MM.1S (cell line): ENCODE data around the gene MTIF3.

ENCODE experiments used
- DNase-seq: peaks from one replicate; pipeline ENCODE4 v3.0.0-alpha.2; 2015
- H2AFZ ChIP-seq: fragments of 300-600 bp; sonication (generic); 2 replicates; pipeline ENCODE4 v1.6.0; 2016; ENCODE audit warnings: antibody characterized with exemption, low read length
- H3F3A ChIP-seq: fragments of 300-600 bp; sonication (generic); 2 replicates; pipeline ENCODE4 v1.6.1; 2016; ENCODE audit warnings: mild to moderate bottlenecking, antibody characterized with exemption, low read length, moderate library complexity, mixed read lengths; ENCODE audit not compliant: insufficient read depth
- H3K27ac ChIP-seq: fragments of 300-600 bp; sonication (generic); 2 replicates; pipeline ENCODE4 v1.5.1; 2016; ENCODE audit warnings: mild to moderate bottlenecking, low read length
- H3K27me3 ChIP-seq: fragments of 300-600 bp; sonication (generic); replicated peaks from 2 replicates; pipeline ENCODE4 v1.6.0; 2016; ENCODE audit warnings: low read length; ENCODE audit not compliant: insufficient read depth
- H3K36me3 ChIP-seq: fragments of 300-600 bp; sonication (generic); replicated peaks from 2 replicates; pipeline ENCODE4 v1.6.1; 2016; ENCODE audit warnings: mild to moderate bottlenecking, low read length, mixed read lengths; ENCODE audit not compliant: insufficient read depth
- H3K4me1 ChIP-seq: fragments of 300-600 bp; sonication (generic); 2 replicates; pipeline ENCODE4 v1.6.1; 2016; ENCODE audit warnings: low read length, mixed read lengths
- H3K4me2 ChIP-seq: fragments of 300-600 bp; sonication (generic); 2 replicates; pipeline ENCODE4 v1.6.0; 2016; ENCODE audit warnings: low read depth, low read length
- H3K4me3 ChIP-seq: fragments of 300-600 bp; sonication (generic); 2 replicates; pipeline ENCODE4 v1.5.1; 2016; ENCODE audit warnings: low read length, mixed read lengths
- H3K79me2 ChIP-seq: fragments of 300-600 bp; sonication (generic); 2 replicates; pipeline ENCODE4 v1.6.1; 2016; ENCODE audit warnings: mixed run types, low read length, mixed read lengths
- H3K9ac ChIP-seq: fragments of 300-600 bp; sonication (generic); 2 replicates; pipeline ENCODE4 v1.6.1; 2016; ENCODE audit warnings: low read length, mixed read lengths
- H3K9me2 ChIP-seq: fragments of 300-600 bp; sonication (generic); replicated peaks from 2 replicates; pipeline ENCODE4 v1.6.1; 2016; ENCODE audit warnings: mild to moderate bottlenecking, low read length, mixed read lengths; ENCODE audit not compliant: insufficient read depth
- H3K9me3 ChIP-seq: fragments of 300-600 bp; sonication (generic); replicated peaks from 2 replicates; pipeline ENCODE4 v1.6.1; 2016; ENCODE audit warnings: mild to moderate bottlenecking, low read length, mixed read lengths; ENCODE audit not compliant: insufficient read depth
- H4K20me1 ChIP-seq: fragments of 300-600 bp; sonication (generic); 2 replicates; pipeline ENCODE4 v1.6.1; 2016; ENCODE audit warnings: mild to moderate bottlenecking, low read length, moderate library complexity, mixed read lengths; ENCODE audit not compliant: insufficient read depth
- CTCF ChIP-seq: fragments of 300-600 bp; sonication (generic); IDR thresholded peaks from 2 replicates; pipeline ENCODE4 v1.5.1; 2016; ENCODE audit warnings: antibody characterized with exemption, low read length, mixed read lengths
- EZH2 ChIP-seq: fragments of 300-600 bp; sonication (generic); optimal IDR thresholded peaks from 2 replicates; pipeline ENCODE3; 2017; ENCODE audit warnings: low read depth, mild to moderate bottlenecking, antibody characterized with exemption, low read length, mixed read lengths
- EZH2phosphoT487 ChIP-seq: fragments of 300-600 bp; sonication (generic); IDR thresholded peaks from 2 replicates; pipeline ENCODE4 v1.6.1; 2018; ENCODE audit warnings: antibody characterized with exemption, low read length

The MTIF3 gene

GRCh38 chr13:27487776-27488175 lies 37.4 kb upstream of the MTIF3 start:
- Histone ChIP-seq H4K20me1 (no peaks in the 10 kb centered on the region), H3K4me1 (no peaks in the 10 kb centered on the region), H3F3A (no peaks in the 10 kb centered on the region), H3K36me3 (no peaks in the 10 kb centered on the region), H3K4me2 (no peak overlapping the region), H3K9ac (no peak overlapping the region), H3K4me3 (no peak overlapping the region), H3K79me2 (no peaks in the 10 kb centered on the region), H3K27ac (no peak overlapping the region), H3K9me2 (no peaks in the 10 kb centered on the region), H3K9me3 (no peaks in the 10 kb centered on the region), H3K27me3 (no peaks in the 10 kb centered on the region), H2AFZ (no peak overlapping the region)
- TF ChIP-seq EZH2 (no peak), EZH2phosphoT487 (no peak), CTCF (no peak)
- DNase-seq, result no peak

- no peak overlapping the region for H2AFZ ChIP-seq
- H3K9me3 ChIP-seq, result no peaks in the 10 kb centered on the region
- H3K9ac ChIP-seq, result no peak overlapping the region
- H3K27ac ChIP-seq, result no peak overlapping the region
- H3K9me2 ChIP-seq, result no peaks in the 10 kb centered on the region
- H3F3A ChIP-seq, result no peaks in the 10 kb centered on the region
- H3K36me3 ChIP-seq, result no peaks in the 10 kb centered on the region
- DNase-seq, result no peak
- TF ChIP-seq EZH2phosphoT487 (no peak), EZH2 (no peak), CTCF (no peak)
- H3K4me1 ChIP-seq, result no peaks in the 10 kb centered on the region
- no peaks in the 10 kb centered on the region for H3K27me3 ChIP-seq
- no peaks in the 10 kb centered on the region for H4K20me1 ChIP-seq
- H3K4me2 ChIP-seq, result no peak overlapping the region
- no peak overlapping the region for H3K4me3 ChIP-seq
- no peaks in the 10 kb centered on the region for H3K79me2 ChIP-seq
Observed at GRCh38 chr13:27483421-27483820, 33.1 kb upstream of the MTIF3 start.

GRCh38 chr13:27482983-27483382 lies 32.6 kb upstream of the MTIF3 start:
- Histone ChIP-seq H3F3A (no peaks in the 10 kb centered on the region), H2AFZ (no peak overlapping the region), H3K9me3 (no peaks in the 10 kb centered on the region), H3K4me2 (no peak overlapping the region), H3K79me2 (no peaks in the 10 kb centered on the region), H3K4me1 (no peaks in the 10 kb centered on the region), H3K9me2 (no peaks in the 10 kb centered on the region), H3K27ac (no peak overlapping the region), H3K27me3 (no peaks in the 10 kb centered on the region), H4K20me1 (no peaks in the 10 kb centered on the region), H3K9ac (no peak overlapping the region), H3K36me3 (no peaks in the 10 kb centered on the region), H3K4me3 (no peak overlapping the region)
- TF ChIP-seq EZH2phosphoT487 (no peak), EZH2 (no peak), CTCF (no peak)
- peak; percentile 9 for DNase-seq
